NCI-H2029 treated with DMSO at 0.1 percent for 48 hours (cell line): ENCODE results near the gene HOXD10.

Source experiments
- DNase-seq: peaks from one replicate; lab custom pipeline; 2025; lab: John Stamatoyannopoulos, UW

Gene HOXD10

GRCh38 chr2:176123411-176124109 lies 7.0 kb downstream of the HOXD10 start:
- DNase-seq: no peak

GRCh38 chr2:176124110-176124946 lies 7.8 kb downstream of the HOXD10 start:
- DNase-seq: no peak

- DNase-seq: no peak
These were observed 8.6 kb downstream of the HOXD10 start for GRCh38 chr2:176124947-176125771.

- no peak for DNase-seq
These were observed 9.1 kb downstream of the HOXD10 start for GRCh38 chr2:176125772-176126054.

GRCh38 chr2:176126929-176127773 lies 10.6 kb downstream of the HOXD10 start:
- DNase-seq: peak; percentile 65

GRCh38 chr2:176127774-176128072 lies 11.1 kb downstream of the HOXD10 start:
- no peak for DNase-seq

- DNase-seq: peak; percentile 79
These were observed 11.8 kb downstream of the HOXD10 start for GRCh38 chr2:176128172-176128981.

- peak; percentile 79 for DNase-seq
These were observed 12.6 kb downstream of the HOXD10 start, which contains the start of gene HOXD8 for GRCh38 chr2:176128982-176129796. TSS of gene HOXD8 (plus strand) at chr2:176129705. CDS start at chr2:176130367, 662 bp downstream.

- no peak for DNase-seq
These were observed 13.2 kb downstream of the HOXD10 start for GRCh38 chr2:176129813-176130146.

GRCh38 chr2:176130147-176130956 lies 13.8 kb downstream of the HOXD10 start:
- DNase-seq: peak; percentile 31

GRCh38 chr2:176130957-176131847 lies 14.6 kb downstream of the HOXD10 start:
- no peak for DNase-seq

GRCh38 chr2:176131848-176132158 lies 15.2 kb downstream of the HOXD10 start:
- no peak for DNase-seq

- DNase-seq: peak; percentile 82
These were observed 15.9 kb downstream of the HOXD10 start for GRCh38 chr2:176132205-176133171.

GRCh38 chr2:176133389-176133788 lies 16.8 kb downstream of the HOXD10 start:
- DNase-seq: no peak

GRCh38 chr2:176134035-176134434 lies 17.5 kb downstream of the HOXD10 start:
- no peak for DNase-seq

- no peak for DNase-seq
These were observed 18.5 kb downstream of the HOXD10 start for GRCh38 chr2:176135035-176135440.
